ENCODE measurements around the gene FBXO28.

Gene FBXO28

GRCh38 chr1:224159541-224159940, 45.6 kb downstream of the FBXO28 start:
- no peak for DNase-seq

- DNase-seq = no peak
These were observed 46.3 kb downstream of the FBXO28 start for GRCh38 chr1:224160171-224160682.

- no peak for DNase-seq
These were observed 48.9 kb downstream of the FBXO28 start for GRCh38 chr1:224162768-224163167.

GRCh38 chr1:224163311-224163710, 49.4 kb downstream of the FBXO28 start:
- DNase-seq = no peak

GRCh38 chr1:224168859-224169380, 55.0 kb downstream of the FBXO28 start:
- peak; percentile 83 to 96 (median 90) for DNase-seq

GRCh38 chr1:224169718-224170270, 55.9 kb downstream of the FBXO28 start:
- peak; percentile 20 to 54 (median 37) for DNase-seq

GRCh38 chr1:224170343-224170742, 56.4 kb downstream of the FBXO28 start:
- no peak for DNase-seq

- peak; percentile 58 to 83 (median 79) for DNase-seq
These were observed 57.0 kb downstream of the FBXO28 start for GRCh38 chr1:224170748-224171478.

- DNase-seq = no peak
These were observed 58.3 kb downstream of the FBXO28 start for GRCh38 chr1:224172229-224172628.

- no peak for DNase-seq
These were observed 59.6 kb downstream of the FBXO28 start for GRCh38 chr1:224173523-224173922.

- DNase-seq = peak in 3 of 4 experiments; percentile 24 to 63 (median 35)
These were observed 61.7 kb downstream of the FBXO28 start for GRCh38 chr1:224175617-224176016.

- no peak for DNase-seq
These were observed 63.6 kb downstream of the FBXO28 start for GRCh38 chr1:224177356-224177999.

GRCh38 chr1:224178894-224179293, 65.0 kb downstream of the FBXO28 start:
- DNase-seq = no peak

GRCh38 chr1:224180783-224181452, 67.0 kb downstream of the FBXO28 start:
- no peak for DNase-seq

GRCh38 chr1:224181453-224181810, 67.5 kb downstream of the FBXO28 start:
- DNase-seq = no peak

- DNase-seq = no peak
These were observed 68.3 kb downstream of the FBXO28 start for GRCh38 chr1:224182057-224182865.

GRCh38 chr1:224182866-224183590, 69.1 kb downstream of the FBXO28 start, which contains the start of gene DEGS1:
TSS of gene DEGS1 (plus strand) at chr1:224183240. CDS start at chr1:224183337, 97 bp downstream.
- peak; percentile 81 to 95 (median 88) for DNase-seq

GRCh38 chr1:224183591-224184312, 69.8 kb downstream of the FBXO28 start:
- peak; percentile 59 to 86 (median 74) for DNase-seq

- no peak for DNase-seq
These were observed 71.3 kb downstream of the FBXO28 start for GRCh38 chr1:224185208-224185607.

GRCh38 chr1:224188286-224188685, 74.4 kb downstream of the FBXO28 start:
- DNase-seq = no peak

All from suppressor macrophage (primary cell).